ENCODE results near the gene RPTOR. TPM values are rescaled to one million over a fixed set of nuclear protein-coding genes. Genes with fewer than 3 reads are reported as not detected.

Gene RPTOR
- total and polyA plus RNA-seq, 2 experiments from 2014 or later, result 6.6 to 16.1 TPM

- no peaks in the 10 kb centered on the region; the same call in 1 of the 2 replicates for H3F3A ChIP-seq (ENCODE audit: insufficient read depth)
- H3K79me2 ChIP-seq (ENCODE audit: insufficient read depth), result peaks cover 62% of the 10 kb centered on the region
- H3K27ac ChIP-seq, result no peak overlapping the region
- H3K4me1 ChIP-seq (ENCODE audit: insufficient read depth), result peaks cover 6% of the 10 kb centered on the region; the same call in 1 of the 2 replicates
- H3K9me2 ChIP-seq (ENCODE audit: insufficient read depth), result no peaks in the 10 kb centered on the region
- no peak overlapping the region for H2AFZ ChIP-seq
- no peak overlapping the region for H3K4me2 ChIP-seq (ENCODE audit: unreplicated experiment)
- WGBS, 2 experiments (ENCODE audit: low coverage in 1 of 2, low lambda C conversion rate in 2 of 2, missing lambda C conversion rate in 2 of 2), result 98% methylated on average over 5 of the region's 5 CpGs
- TF ChIP-seq EZH2 (IDR thresholded peaks at IDR 0.05; ENCODE audit: insufficient read depth, poor library complexity, severe bottlenecking), result no peak
- TF ChIP-seq EZH2phosphoT487 (IDR thresholded peaks at IDR 0.05; ENCODE audit: insufficient read depth, low read depth), result no peak
- in situ Hi-C loops (cut with MboI), result no loop called here
- H3K4me3 ChIP-seq, result no peak overlapping the region
- H4K20me1 ChIP-seq (ENCODE audit: insufficient read depth), result no peaks in the 10 kb centered on the region
- H3K27me3 ChIP-seq (replicated peaks; ENCODE audit: insufficient read depth), result no peaks in the 10 kb centered on the region
- no peaks in the 10 kb centered on the region for H3K9me3 ChIP-seq (ENCODE audit: low read depth)
- no peaks in the 10 kb centered on the region for H3K36me3 ChIP-seq (ENCODE audit: low read depth)
- DNase-seq, result no peak
- no peak overlapping the region for H3K9ac ChIP-seq
Observed at GRCh38 chr17:80706463-80706867, 161.8 kb downstream of the RPTOR start.

- no peak overlapping the region for H2AFZ ChIP-seq
- peaks cover 65% of the 10 kb centered on the region for H3K79me2 ChIP-seq (ENCODE audit: insufficient read depth)
- no peaks in the 10 kb centered on the region for H3K36me3 ChIP-seq (ENCODE audit: low read depth)
- peaks cover 6% of the 10 kb centered on the region; the same call in 1 of the 2 replicates for H3K4me1 ChIP-seq (ENCODE audit: insufficient read depth)
- 97 to 100% methylated on average over 5 to 6 of the region's 6 CpGs for WGBS, 2 experiments (ENCODE audit: low coverage in 1 of 2, low lambda C conversion rate in 2 of 2, missing lambda C conversion rate in 2 of 2)
- no peak overlapping the region for H3K4me2 ChIP-seq (ENCODE audit: unreplicated experiment)
- H3K27me3 ChIP-seq (replicated peaks; ENCODE audit: insufficient read depth), result no peaks in the 10 kb centered on the region
- H4K20me1 ChIP-seq (ENCODE audit: insufficient read depth), result no peaks in the 10 kb centered on the region
- no peaks in the 10 kb centered on the region for H3K9me2 ChIP-seq (ENCODE audit: insufficient read depth)
- H3F3A ChIP-seq (ENCODE audit: insufficient read depth), result no peaks in the 10 kb centered on the region; the same call in 1 of the 2 replicates
- no peak overlapping the region for H3K4me3 ChIP-seq
- no peaks in the 10 kb centered on the region for H3K9me3 ChIP-seq (ENCODE audit: low read depth)
- in situ Hi-C loops (cut with MboI), result no loop called here
- TF ChIP-seq EZH2 (IDR thresholded peaks at IDR 0.05; ENCODE audit: insufficient read depth, poor library complexity, severe bottlenecking), result no peak
- TF ChIP-seq EZH2phosphoT487 (IDR thresholded peaks at IDR 0.05; ENCODE audit: insufficient read depth, low read depth), result no peak
- DNase-seq, result no peak
- H3K27ac ChIP-seq, result no peak overlapping the region
- no peak overlapping the region for H3K9ac ChIP-seq
Observed at GRCh38 chr17:80708480-80708879, 163.8 kb downstream of the RPTOR start.

DNA sequence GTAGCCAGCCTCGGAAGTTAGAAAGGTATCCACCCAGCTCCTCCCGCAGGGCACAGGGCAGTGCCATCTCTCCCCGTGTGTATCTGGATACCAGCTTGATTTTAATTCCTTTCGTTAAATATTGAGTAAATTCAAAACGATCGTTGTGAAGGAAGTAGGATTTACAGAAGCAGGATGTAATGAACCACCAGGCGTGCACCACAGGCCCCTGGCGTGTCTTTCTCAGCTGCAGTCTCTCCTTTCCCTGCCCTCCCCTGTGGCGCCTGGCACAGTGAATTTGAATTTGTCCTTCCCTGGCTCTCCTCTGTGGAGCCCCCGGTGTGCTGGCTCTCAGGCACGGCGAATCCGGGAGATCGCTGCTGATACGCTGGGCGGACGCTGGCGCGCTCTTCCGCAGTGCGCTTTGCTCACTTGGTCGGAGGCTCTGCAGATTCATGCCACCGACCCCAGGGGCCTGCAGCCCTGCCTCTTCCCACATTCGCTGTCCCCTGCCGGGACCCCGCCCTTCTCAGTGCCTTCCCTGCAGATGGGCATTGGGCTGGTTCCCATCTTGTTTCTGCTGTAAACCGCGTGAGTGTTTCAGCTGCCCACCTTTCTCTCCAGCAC, 164.6 kb downstream of the RPTOR start:
- in situ Hi-C loops (cut with MboI), result no loop called here
- Histone ChIP-seq H3K9me3 (ENCODE audit: low read depth) (no peaks in the 10 kb centered on the region), H3K79me2 (ENCODE audit: insufficient read depth) (peaks cover 72% of the 10 kb centered on the region), H3K4me3 (no peak overlapping the region), H3K4me1 (ENCODE audit: insufficient read depth) (peaks cover 6% of the 10 kb centered on the region; the same call in 1 of the 2 replicates), H4K20me1 (ENCODE audit: insufficient read depth) (no peaks in the 10 kb centered on the region), H3K27ac (no peak overlapping the region), H3K36me3 (ENCODE audit: low read depth) (no peaks in the 10 kb centered on the region), H3K9me2 (ENCODE audit: insufficient read depth) (no peaks in the 10 kb centered on the region), H3K9ac (no peak overlapping the region), H3K4me2 (ENCODE audit: unreplicated experiment) (no peak overlapping the region), H3F3A (ENCODE audit: insufficient read depth) (no peaks in the 10 kb centered on the region), H3K27me3 (replicated peaks; ENCODE audit: insufficient read depth) (no peaks in the 10 kb centered on the region), H2AFZ (no peak overlapping the region)
- TF ChIP-seq EZH2 (IDR thresholded peaks at IDR 0.05; ENCODE audit: insufficient read depth, poor library complexity, severe bottlenecking) (no peak), EZH2phosphoT487 (IDR thresholded peaks at IDR 0.05; ENCODE audit: insufficient read depth, low read depth) (no peak)
- DNase-seq, result no peak
- WGBS, 2 experiments (ENCODE audit: low coverage in 1 of 2, low lambda C conversion rate in 2 of 2, missing lambda C conversion rate in 2 of 2), result 85 to 90% methylated on average over 28 of the region's 28 CpGs

GRCh38 chr17:80710714-80711302, 166.2 kb downstream of the RPTOR start:
- H3K9ac ChIP-seq, result no peak overlapping the region
- no peak overlapping the region for H3K27ac ChIP-seq
- peaks cover 73% of the 10 kb centered on the region for H3K79me2 ChIP-seq (ENCODE audit: insufficient read depth)
- H3K4me2 ChIP-seq (ENCODE audit: unreplicated experiment), result no peak overlapping the region
- H3K9me3 ChIP-seq (ENCODE audit: low read depth), result no peaks in the 10 kb centered on the region
- no peaks in the 10 kb centered on the region for H4K20me1 ChIP-seq (ENCODE audit: insufficient read depth)
- in situ Hi-C loops (cut with MboI), result no loop called here
- no peaks in the 10 kb centered on the region for H3K4me1 ChIP-seq (ENCODE audit: insufficient read depth)
- no peak for DNase-seq
- TF ChIP-seq EZH2phosphoT487 (IDR thresholded peaks at IDR 0.05; ENCODE audit: insufficient read depth, low read depth) (no peak), EZH2 (IDR thresholded peaks at IDR 0.05; ENCODE audit: insufficient read depth, poor library complexity, severe bottlenecking) (no peak)
- no peak overlapping the region for H3K4me3 ChIP-seq
- H3K27me3 ChIP-seq (replicated peaks; ENCODE audit: insufficient read depth), result no peaks in the 10 kb centered on the region
- no peak overlapping the region for H2AFZ ChIP-seq
- no peaks in the 10 kb centered on the region for H3F3A ChIP-seq (ENCODE audit: insufficient read depth)
- 89 to 96% methylated on average over 4 of the region's 4 CpGs for WGBS, 2 experiments (ENCODE audit: low coverage in 1 of 2, low lambda C conversion rate in 2 of 2, missing lambda C conversion rate in 2 of 2)
- H3K36me3 ChIP-seq (ENCODE audit: low read depth), result no peaks in the 10 kb centered on the region
- H3K9me2 ChIP-seq (ENCODE audit: insufficient read depth), result no peaks in the 10 kb centered on the region
